ENCODE measurements around the gene WDR38.

The WDR38 gene

DNA sequence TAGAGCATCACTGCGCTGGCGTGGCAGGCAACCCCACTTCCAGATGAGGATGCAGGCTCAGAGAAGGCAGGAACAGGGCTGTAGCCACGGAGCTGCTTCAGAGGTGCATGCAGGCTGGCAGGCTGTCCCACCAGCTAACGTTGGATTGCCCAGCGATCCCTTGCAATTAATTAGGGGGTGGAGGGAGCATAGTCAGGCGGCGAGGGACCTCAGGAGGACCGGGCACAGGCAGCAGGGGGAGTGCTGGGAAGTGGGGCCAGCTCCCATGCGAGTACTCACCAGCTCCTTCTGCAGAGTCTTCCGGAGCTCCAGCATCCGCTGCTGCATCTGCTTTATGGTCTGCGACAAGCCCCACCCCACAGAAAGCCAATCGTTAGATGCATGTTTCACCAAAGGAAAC is 29.0 kb downstream of the WDR38 start:
- no peak for DNase-seq (ENCODE audit: low read depth in 2 of 2)

- DNase-seq (ENCODE audit: low read depth in 2 of 2): no peak
Observed at GRCh38 chr9:124884376-124884775, 31.1 kb downstream of the WDR38 start.

GRCh38 chr9:124885551-124885950 is 32.3 kb downstream of the WDR38 start:
- DNase-seq (ENCODE audit: low read depth in 2 of 2): no peak

- DNase-seq (ENCODE audit: low read depth in 2 of 2): no peak
Observed at GRCh38 chr9:124886461-124886860, 33.2 kb downstream of the WDR38 start.

- no peak for DNase-seq (ENCODE audit: low read depth in 2 of 2)
Observed at GRCh38 chr9:124886866-124887492, 33.7 kb downstream of the WDR38 start.

GRCh38 chr9:124887832-124888231 is 34.6 kb downstream of the WDR38 start:
- no peak for DNase-seq (ENCODE audit: low read depth in 2 of 2)

DNA sequence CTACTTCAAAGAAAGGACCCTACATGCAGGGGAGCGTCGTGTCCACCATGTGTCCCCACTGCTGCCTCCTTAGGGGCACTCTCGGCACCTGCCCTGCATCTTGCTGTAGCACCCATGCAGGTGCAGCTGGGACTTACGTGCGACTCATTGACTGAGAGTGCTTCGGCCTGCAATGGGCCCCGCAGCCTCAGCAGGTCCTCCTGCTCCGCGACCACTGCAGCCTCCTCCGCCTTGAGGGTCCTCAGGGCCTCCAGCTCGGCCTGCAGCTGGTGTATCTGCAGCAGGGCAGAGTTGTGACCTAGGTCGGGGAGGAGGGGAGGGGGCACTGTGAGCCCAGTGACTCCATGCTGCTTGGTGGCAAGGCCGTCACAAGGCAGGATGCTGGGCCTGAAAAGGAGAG is 35.7 kb downstream of the WDR38 start:
- no peak for DNase-seq (ENCODE audit: low read depth in 2 of 2)

- DNase-seq (ENCODE audit: low read depth in 2 of 2): no peak
Observed at GRCh38 chr9:124890179-124890578, 36.9 kb downstream of the WDR38 start.

DNA sequence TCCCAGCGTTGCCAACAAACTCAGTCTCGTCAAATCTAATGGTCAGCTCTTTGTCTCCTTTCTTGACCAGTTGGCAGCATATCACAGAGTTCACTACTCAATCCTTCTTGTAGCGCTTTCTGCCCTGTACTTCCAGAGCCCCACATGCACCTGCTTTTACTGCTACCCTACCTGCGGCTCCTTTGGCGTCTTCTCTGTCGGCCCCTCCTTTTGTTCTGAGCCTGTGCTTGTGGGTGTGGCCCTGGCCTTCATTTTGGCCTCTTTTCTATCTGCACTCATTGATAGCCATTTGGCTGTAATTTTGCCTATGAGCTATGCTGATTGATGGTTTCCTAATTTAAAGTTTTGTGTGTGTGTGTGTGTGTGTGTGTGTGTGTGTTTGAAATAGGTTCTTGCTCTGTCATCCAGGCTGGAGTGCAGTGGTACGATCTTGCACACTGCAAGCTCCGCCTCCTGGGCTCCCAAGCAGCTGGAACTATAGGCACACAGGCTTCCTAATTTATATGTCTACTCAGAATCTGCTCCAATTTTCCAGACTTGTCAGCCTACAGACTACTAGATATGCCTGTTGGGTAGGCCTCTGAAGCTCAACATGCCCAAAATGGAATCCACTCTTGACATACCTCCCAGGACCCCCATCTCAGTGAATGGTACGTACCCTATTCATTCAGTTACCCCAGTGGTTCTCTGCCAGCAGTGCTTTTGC is 40.9 kb downstream of the WDR38 start:
- no peak for DNase-seq (ENCODE audit: low read depth in 2 of 2)

DNA sequence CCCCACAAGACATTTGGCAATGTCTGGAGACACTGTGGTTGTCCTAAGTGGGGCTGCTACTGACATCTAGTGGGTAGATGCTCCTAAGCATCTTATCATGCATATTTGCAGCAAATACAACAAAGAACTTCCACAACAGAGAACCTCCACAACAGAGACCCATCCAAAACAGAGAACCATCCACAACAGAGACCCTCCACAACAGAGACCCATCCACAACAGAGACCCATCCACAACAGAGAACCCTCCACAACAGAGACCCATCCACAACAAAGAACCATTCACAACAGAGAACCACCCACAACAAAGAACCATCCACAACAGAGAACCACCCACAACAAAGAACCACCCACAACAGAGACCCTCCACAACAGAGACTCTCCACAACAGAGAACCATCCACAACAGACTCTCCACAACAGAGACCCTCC is 41.5 kb downstream of the WDR38 start:
- no peak for DNase-seq (ENCODE audit: low read depth in 2 of 2)

DNA sequence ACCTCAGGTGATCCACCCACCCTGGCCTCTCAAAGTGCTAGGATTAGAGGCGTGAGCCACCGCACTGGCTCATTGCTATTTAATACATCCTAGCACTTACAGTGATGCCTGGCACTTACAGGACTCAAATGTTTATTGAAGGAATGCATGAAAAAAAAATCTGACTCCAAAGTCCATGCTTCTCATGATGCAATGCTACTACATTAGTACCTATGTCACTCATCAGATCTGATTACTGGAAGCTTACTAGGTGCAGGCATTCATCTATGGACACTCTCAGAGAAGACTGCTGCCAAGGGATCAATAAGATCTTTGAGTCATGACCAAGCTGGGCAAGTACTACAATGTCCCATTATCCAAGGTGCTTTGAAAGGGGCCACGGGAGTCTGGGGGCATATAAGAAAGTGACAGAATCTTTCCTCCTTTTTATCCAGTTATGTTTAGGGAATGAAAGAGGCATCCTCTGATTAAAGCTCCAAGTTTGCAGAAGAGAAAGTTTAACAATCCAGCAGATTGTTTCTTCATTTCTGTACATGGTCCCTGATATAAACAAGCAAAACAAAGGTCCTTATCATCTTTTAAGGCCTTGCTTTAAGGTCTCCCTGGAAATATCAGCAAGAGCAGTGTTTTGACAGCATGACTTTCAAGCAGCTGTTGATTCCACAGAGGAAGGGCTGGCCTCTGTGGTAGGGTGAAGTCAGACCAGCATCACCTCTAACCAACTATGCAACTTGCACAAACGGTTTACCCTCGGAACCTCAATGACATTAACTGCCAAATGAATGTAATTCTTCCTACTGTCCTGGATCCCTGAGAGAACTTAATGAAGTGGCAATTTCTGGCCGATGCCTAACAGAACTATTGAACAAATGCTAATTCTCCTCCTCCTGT is 44.6 kb downstream of the WDR38 start:
- DNase-seq (ENCODE audit: low read depth in 2 of 2): no peak

DNA sequence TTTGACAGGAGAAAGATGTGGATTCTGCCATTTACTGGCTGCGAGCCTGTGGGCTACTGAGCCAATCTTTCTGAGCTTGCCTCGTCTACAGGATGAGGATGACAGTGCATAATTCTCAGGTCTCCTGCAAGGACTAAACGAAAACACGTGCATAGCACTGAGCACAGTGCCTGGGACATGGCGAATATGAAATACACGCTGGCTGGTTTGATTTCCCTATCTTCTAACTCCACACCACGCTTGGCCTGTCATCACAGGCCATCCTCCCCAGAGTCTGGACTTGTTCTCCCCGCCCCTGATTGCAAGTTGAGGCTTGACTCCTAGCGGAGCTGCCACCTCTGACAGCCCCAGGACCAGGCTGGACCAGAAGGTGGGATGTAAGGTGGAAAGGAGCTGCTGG is 46.6 kb downstream of the WDR38 start:
- DNase-seq (ENCODE audit: low read depth in 2 of 2): no peak

GRCh38 chr9:124906966-124907365 is 53.7 kb downstream of the WDR38 start:
- DNase-seq (ENCODE audit: low read depth in 2 of 2): no peak

All from stimulated activated CD4-positive, alpha-beta T cell treated with anti-CD3 and anti-CD28 coated beads, Interleukin-1b, Interleukin-23, amount 100 ng/mL, for 1 hour (primary cell).